ENCODE data around the gene QPRT.

DNA sequence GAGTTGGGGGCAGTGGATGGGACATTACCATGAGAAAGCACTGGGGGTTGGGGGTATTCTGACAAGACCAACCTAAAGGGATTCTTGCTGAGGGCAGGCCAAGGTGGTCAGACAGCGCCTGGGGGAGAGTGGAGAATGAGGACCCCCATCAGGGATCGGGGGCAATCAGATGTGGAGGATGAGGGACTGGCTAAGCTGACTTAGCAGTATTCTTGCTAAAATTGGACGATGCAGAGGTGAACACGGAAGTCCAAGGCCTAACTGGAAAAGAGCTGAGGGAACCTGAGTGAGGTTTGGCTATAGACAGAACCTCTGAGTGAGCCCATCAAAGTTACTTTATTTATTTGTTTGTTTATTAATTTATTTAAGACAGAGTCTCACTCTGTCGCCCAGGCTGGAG lies 9.2 kb downstream of the QPRT start:
- TF ChIP-seq, protein P1, sequence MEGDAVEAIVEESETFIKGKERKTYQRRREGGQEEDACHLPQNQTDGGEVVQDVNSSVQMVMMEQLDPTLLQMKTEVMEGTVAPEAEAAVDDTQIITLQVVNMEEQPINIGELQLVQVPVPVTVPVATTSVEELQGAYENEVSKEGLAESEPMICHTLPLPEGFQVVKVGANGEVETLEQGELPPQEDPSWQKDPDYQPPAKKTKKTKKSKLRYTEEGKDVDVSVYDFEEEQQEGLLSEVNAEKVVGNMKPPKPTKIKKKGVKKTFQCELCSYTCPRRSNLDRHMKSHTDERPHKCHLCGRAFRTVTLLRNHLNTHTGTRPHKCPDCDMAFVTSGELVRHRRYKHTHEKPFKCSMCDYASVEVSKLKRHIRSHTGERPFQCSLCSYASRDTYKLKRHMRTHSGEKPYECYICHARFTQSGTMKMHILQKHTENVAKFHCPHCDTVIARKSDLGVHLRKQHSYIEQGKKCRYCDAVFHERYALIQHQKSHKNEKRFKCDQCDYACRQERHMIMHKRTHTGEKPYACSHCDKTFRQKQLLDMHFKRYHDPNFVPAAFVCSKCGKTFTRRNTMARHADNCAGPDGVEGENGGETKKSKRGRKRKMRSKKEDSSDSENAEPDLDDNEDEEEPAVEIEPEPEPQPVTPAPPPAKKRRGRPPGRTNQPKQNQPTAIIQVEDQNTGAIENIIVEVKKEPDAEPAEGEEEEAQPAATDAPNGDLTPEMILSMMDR (IDR thresholded peaks at IDR 0.05): no peak
- TF ChIP-seq EZH2 (IDR thresholded peaks at IDR 0.05) (no peak), EZH2phosphoT487 (IDR thresholded peaks at IDR 0.05) (no peak)
